GM18907 (cell line): ENCODE data around the gene TUBGCP2.
"Not testable (repeated sequence)": the region's sequence is repeated elsewhere in the genome, so short reads cannot be mapped to it uniquely, and the experiment has no call there.

Source experiments
- ATAC-seq: cut with Tn5 transposase; IDR thresholded peaks from one replicate; pipeline ENCODE4 v1.9.1; 2021; ENCODE audit warnings: mild to moderate bottlenecking, moderate library complexity; ENCODE audit not compliant: unreplicated experiment

Gene TUBGCP2

GRCh38 chr10:133325440-133326222 is 17.0 kb upstream of the TUBGCP2 start:
- no peak for ATAC-seq

- no peak for ATAC-seq
Observed at GRCh38 chr10:133324857-133325260, 16.2 kb upstream of the TUBGCP2 start.

GRCh38 chr10:133324198-133324792 is 15.6 kb upstream of the TUBGCP2 start:
- ATAC-seq = no peak

DNA sequence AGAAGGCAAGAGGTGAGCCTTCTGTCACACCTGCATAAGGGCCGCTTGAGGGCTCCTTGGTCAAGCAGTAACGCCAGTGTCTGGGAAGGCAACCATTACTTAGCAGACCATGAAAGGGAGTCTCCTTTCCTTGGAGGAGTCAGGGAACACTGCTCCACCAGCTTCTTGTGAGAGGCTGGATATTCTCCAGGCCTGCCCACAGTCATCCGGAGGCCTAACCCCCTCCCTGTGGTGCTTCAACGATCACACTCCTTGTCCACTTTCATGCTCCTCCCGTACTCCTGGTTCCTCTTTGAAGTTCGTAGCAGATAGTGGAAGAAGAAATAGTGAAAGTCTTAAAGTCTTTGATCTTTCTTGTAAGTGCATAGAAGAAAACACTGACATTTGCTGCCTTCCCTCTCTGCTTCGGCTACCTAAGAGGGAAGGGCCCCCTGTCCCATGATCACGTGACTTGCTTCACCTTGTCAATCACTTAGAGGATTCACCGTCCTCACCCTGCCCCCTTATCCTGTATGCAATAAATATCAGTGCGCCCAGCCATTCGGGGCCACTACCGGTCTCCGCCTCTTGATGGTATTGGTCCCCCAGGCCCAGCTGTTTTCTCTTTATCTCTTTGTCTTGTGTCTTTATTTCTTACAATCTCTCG is 13.5 kb upstream of the TUBGCP2 start:
- not testable (repeated sequence) for ATAC-seq

DNA sequence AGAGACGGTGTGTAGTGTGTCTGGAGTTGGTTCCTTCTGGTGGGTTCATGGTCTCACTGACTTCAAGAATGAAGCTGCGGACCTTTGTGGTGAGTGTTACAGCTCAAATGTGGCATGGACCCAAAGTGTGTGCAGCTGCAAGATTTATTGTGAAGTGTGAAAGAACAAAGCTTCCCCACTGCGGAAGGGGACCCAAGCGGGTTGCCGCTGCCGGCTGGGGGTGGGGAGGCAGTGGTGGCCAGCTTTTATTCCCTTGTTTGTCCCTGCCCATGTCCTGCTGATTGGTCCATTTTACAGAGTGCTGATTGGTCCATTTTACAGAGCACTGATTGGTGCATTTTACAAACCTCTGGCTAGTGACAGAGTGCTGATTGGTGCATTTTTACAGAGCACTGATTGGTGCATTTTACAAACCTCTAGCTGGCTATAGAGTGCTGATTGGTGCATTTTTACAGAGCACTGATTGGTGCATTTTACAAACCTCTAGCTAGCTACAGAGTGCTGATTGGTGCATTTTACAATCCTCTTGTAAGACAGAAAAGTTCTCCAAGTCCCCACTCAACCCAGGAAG is 12.3 kb upstream of the TUBGCP2 start:
- not testable (repeated sequence) for ATAC-seq

DNA sequence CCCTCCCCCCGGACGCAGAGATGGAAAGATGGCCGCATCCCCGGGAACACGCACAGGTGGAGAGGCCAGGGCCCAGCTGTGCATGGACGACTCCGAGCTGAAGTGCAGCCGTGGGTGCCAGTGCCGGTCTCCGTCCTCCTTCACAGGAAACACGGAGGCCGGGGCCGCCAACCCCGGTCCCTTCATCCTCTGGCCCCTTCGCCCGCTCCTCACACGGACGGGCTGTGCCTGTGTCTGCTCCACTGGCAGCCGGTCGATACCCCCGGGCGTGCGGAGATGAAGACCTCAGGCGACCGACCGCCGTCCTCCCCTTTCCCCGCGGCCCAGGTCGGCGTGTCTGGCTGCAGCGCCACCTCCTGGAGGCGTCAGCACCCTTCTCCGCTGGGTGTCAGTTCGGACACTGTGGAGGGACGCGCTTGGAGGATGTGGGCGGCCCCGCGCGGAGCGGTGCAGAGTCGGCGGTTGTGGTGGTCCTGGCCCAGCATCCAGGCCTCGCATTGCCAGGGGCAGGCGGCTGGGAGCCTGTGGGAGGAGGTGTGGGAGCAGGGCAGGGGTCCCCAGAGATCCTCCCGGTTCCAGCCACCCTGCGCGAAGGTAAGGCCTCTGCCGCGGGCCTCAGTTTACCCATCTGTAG is 9.9 kb upstream of the TUBGCP2 start:
- ATAC-seq = no peak

GRCh38 chr10:133316732-133317131 is 8.1 kb upstream of the TUBGCP2 start:
- ATAC-seq = no peak

DNA sequence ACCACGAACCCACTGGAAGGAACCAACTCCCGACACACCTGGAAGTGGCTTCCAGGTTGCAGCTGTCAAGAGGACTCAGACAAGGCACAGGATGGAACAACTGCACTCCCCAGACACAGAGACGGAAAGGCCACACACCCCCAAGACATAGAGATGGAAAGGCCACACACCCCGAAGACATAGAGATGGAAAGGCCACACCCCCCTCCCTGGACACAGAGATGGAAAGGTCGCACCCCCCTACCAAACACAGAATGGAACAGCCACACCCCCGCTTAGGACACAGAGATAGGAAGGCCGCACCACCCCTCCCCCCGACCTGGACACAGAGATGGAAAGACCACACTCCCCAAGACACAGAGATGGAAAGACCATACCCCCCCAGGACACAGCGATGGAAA is 7.6 kb upstream of the TUBGCP2 start:
- no peak for ATAC-seq

GRCh38 chr10:133315847-133316246 is 7.2 kb upstream of the TUBGCP2 start:
- no peak for ATAC-seq

DNA sequence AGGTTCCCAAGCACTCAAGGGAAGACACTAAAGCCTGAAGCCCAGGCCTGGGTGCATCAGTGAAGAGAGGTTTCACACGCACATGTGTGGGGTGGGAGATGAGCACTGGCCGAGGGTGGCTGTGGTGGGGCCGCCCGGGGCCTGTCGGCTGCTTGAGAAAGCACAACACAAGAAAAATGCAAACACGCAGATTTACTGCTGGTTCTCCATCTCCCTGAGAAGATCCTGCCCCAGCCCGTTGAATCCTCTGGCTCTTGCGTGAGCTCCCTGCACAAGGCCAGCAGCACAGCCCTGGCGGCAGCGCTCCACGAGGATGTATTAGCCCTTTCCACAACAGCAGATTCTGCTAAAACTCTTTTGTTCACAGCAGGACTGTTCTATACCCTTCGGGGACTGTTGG is 6.2 kb upstream of the TUBGCP2 start:
- no peak for ATAC-seq

GRCh38 chr10:133313192-133313591 is 4.5 kb upstream of the TUBGCP2 start:
- no peak for ATAC-seq

DNA sequence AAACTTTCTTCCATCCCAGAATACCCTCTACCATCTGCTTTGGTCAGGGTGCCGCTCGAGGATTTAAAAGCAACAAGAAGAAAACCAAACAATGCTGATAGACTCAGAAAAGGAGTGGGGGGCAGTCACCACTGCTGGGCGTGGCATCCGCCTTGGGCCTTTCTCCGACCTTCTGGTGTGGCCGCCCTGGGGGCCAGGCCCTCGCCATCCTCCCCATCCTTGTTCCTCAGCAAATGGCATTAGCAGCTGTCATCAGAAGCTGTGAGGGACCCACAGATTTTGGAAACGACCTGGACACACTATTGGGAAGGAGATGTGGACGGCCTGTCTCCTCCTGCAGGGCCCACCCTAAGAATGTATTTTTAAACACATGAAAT is 4.1 kb upstream of the TUBGCP2 start:
- ATAC-seq = no peak

GRCh38 chr10:133312016-133312768 is 3.5 kb upstream of the TUBGCP2 start:
- ATAC-seq = no peak

GRCh38 chr10:133311570-133311969 is 2.9 kb upstream of the TUBGCP2 start:
- ATAC-seq = no peak

DNA sequence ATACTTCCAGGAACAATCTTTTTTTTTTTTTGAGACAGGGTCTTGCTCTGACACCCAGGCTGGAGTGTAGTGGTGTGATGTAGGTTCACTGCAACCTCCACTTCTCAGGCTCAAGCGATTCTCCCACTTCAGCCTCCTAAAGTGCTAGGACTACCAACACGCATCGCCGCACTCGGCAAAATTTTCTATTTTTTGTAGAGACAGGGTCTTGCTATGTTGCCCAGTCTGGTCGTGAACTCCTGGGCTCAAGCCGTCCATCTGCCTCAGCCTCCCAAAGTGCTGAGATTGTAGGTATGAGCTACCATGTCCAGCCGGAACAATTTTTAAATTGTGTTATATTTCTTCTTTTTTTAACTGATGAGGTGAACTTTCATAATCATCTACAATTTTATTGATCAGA is 2.1 kb upstream of the TUBGCP2 start:
- ATAC-seq = no peak

DNA sequence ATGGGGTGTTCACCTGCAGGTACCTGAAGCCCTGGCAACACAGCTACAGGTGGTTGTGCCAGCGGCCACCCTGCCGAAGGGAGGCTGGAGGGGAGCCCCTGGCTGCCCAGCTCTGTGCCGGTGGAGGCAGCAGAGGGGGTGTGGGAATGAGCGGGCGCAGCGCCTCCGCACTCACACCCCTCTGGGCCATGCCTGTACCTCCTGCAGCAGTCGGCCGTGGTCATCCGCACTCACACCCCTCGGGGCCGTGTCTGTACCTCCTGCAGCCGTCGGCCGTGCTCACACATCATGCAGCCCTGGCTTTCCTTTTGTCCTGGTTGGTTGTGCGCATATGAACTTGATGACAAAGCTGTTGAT is 1.7 kb upstream of the TUBGCP2 start:
- ATAC-seq = no peak

DNA sequence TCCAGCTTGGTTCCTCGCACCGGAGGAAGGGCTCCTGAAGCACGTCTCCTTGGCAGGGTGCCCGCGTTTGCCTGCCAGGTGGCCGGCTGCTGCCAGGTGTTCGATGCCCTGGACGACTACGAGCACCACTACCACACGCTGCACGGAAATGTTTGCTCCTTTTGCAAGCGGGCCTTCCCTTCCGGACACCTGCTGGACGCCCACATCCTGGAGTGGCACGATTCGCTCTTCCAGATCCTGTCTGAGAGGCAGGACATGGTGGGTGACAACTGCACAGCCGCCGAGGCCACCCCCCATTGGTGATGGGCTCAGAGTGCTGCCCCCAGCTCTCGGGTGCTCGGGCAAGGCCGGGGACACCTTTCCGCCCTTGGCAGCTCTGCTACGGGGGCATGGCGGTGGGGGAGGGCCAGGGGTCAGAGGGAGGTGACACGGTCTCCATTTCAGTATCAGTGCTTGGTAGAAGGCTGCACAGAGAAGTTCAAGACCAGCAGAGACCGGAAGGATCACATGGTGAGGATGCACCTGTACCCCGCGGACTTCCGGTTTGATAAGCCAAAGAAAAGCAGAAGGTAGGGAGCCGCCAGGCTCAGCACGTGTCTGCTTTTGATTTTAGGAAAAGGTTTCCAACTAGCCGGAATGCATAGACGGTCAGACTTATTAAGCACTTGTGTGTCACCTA is 1.2 kb upstream of the TUBGCP2 start:
- no peak for ATAC-seq

DNA sequence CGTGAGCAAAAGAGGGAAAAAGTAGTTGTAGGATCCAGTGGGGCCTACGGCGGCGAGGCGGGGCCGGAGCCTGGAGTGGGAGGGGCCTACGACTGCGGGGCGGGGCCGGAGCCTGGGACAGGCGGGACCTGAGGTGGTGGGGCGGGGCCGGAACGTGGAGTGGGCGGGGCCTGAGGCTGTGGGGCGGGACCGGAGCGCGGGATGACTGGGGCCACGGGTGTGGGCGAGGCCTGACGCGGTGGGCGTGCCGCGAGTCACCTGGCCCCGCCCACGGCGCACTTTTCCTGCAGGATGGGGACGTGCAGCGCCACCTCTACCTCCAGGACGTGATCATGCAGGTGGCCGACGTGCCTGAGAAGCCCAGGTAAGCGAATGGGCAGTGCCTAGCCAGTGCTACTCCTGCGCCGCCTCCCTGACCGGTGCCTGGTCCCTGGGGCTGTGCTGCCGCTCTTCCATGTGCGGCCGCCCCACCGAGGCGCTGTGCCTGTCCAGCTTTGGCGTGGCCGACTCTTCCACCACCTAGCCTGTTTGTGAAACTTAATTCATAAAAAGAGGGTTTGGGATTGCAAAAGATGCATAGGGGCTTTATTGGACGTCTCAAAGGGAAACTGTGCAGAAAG is 538 bp upstream of the TUBGCP2 start:
- peak; percentile 68 for ATAC-seq

GRCh38 chr10:133307776-133308420 is 774 bp downstream of the TUBGCP2 start:
- ATAC-seq = peak; percentile 43
